IMR-90 (cell line): ENCODE results near the gene NR4A1.

Experiments
- BHLHE40 ChIP-seq: fragments of 150-350 bp; IDR thresholded peaks from 2 replicates; pipeline ENCODE4 v1.6.1; 2016; ENCODE audit warnings: mild to moderate bottlenecking, low read depth, low read length
- CTCF ChIP-seq: conservative IDR thresholded peaks from 2 replicates; pipeline ENCODE4 v1.5.1; 2012; ENCODE audit warnings: mild to moderate bottlenecking, low read depth, low read length, improper control_type of control experiment
- MAZ ChIP-seq: IDR thresholded peaks from 2 replicates; pipeline ENCODE4 v1.6.1; 2012; ENCODE audit warnings: low read depth, mild to moderate bottlenecking, low read length, improper control_type of control experiment, moderate library complexity, borderline replicate concordance
- POLR2A ChIP-seq: IDR thresholded peaks from 2 replicates; pipeline ENCODE4 v1.6.1; 2012; ENCODE audit warnings: mild to moderate bottlenecking, low read depth, low read length
- RAD21 ChIP-seq: IDR thresholded peaks from 2 replicates; pipeline ENCODE4 v1.6.1; 2012; ENCODE audit warnings: low read length, improper control_type of control experiment
- RCOR1 ChIP-seq: IDR thresholded peaks from 2 replicates; pipeline ENCODE4 v1.6.1; 2012; ENCODE audit warnings: mild to moderate bottlenecking, low read length, improper control_type of control experiment; ENCODE audit not compliant: insufficient replicate concordance
- RFX5 ChIP-seq: IDR thresholded peaks from 2 replicates; pipeline ENCODE4 v1.8.0; 2012; ENCODE audit warnings: low read depth, mild to moderate bottlenecking, low read length, moderate library complexity
- USF2 ChIP-seq: fragments of 150-350 bp; IDR thresholded peaks from 2 replicates; pipeline ENCODE4 v1.6.1; 2017; ENCODE audit warnings: mild to moderate bottlenecking, antibody characterized with exemption, low read length, low read depth

- TF ChIP-seq CTCF: no peak
- 0 out of 2 replicates have a peak, but pooled peaks have one; percentile 2 for TF ChIP-seq BHLHE40
- peak; percentile 86 for TF ChIP-seq POLR2A
- no peak for TF ChIP-seq RCOR1
- TF ChIP-seq RAD21: no peak
- TF ChIP-seq RFX5: no peak
- 0 out of 2 replicates have a peak, but pooled peaks have one; percentile 7 for TF ChIP-seq USF2
- TF ChIP-seq MAZ: peak; percentile 90
These were observed 18.3 kb upstream of the NR4A1 start for GRCh38 chr12:52032804-52033445.
